K562 (cell line): Measurements from ENCODE around the gene PLCB3.
A peak's percentile ranks its signal among the peaks of the same experiment; 100 is the strongest.

Experiments
- BRCA1 ChIP-seq, 2 experiments: fragments of 450-650 bp in 1 of 2; sonication (generic) in 1 of 2; formaldehyde crosslinking in 1 of 2; IDR thresholded peaks; 2 replicates each; pipeline versions ENCODE4 v1.5.0 to v1.6.1; 2017 to 2020; ENCODE audit warnings: mild to moderate bottlenecking in 1 of 2, missing genetic modification reagents in 1 of 2
- CEBPG ChIP-seq, 3 experiments: fragments of 200-800 bp in 1 of 3; sonication (Bioruptor generic) in 1 of 3; sonication (generic) in 1 of 3; formaldehyde crosslinking in 1 of 3; IDR thresholded peaks in 2 of 3; conservative IDR thresholded peaks in 1 of 3; 2 replicates each; pipeline versions ENCODE4 v1.6.1 to v1.8.0; 2016 to 2022; ENCODE audit warnings: missing compliant biosample characterization in 2 of 3, missing genetic modification characterization in 2 of 3, mild to moderate bottlenecking in 1 of 3, missing genetic modification reagents in 1 of 3
- ETS1 ChIP-seq: conservative IDR thresholded peaks from 2 replicates; pipeline ENCODE4 v1.6.1; 2011; ENCODE audit warnings: low read depth, mild to moderate bottlenecking, low read length; ENCODE audit not compliant: control insufficient read depth
- EZH2 ChIP-seq: IDR thresholded peaks from 2 replicates; pipeline ENCODE4 v1.6.1; 2012; ENCODE audit warnings: low read depth, mild to moderate bottlenecking, inconsistent platforms, low read length, borderline replicate concordance
- KDM1A ChIP-seq, 2 experiments: fragments of 450-650 bp; IDR thresholded peaks; 2 replicates each; pipeline ENCODE4 v1.6.1; 2016; ENCODE audit warnings: mild to moderate bottlenecking in 2 of 2
- POLR2A ChIP-seq: fragments of 450-650 bp; conservative IDR thresholded peaks from 2 replicates; pipeline ENCODE4 v1.6.1; 2016
- POU5F1 ChIP-seq: fragments of 150-350 bp; IDR thresholded peaks from 2 replicates; pipeline ENCODE4 v1.6.1; 2014; ENCODE audit warnings: borderline replicate concordance, low read length, low read depth, mild to moderate bottlenecking; ENCODE audit not compliant: partially characterized antibody
- RCOR1 ChIP-seq, 2 experiments: IDR thresholded peaks; 2 replicates each; pipeline ENCODE4 v1.6.1; 2012; ENCODE audit warnings: low read depth in 2 of 2, low read length in 2 of 2, borderline replicate concordance in 1 of 2, improper control_type of control experiment in 1 of 2
- SAFB ChIP-seq: fragments of 200-400 bp; formaldehyde crosslinking; IDR thresholded peaks from 2 replicates; pipeline ENCODE4 v1.6.1; 2017; ENCODE audit warnings: low read depth, low read length, borderline replicate concordance
- SP1 ChIP-seq: sonication (generic); formaldehyde crosslinking; IDR thresholded peaks from 2 replicates; pipeline ENCODE4 v1.8.1; 2022; ENCODE audit warnings: mild to moderate bottlenecking, missing genetic modification reagents
- TARDBP ChIP-seq: fragments of 450-650 bp; IDR thresholded peaks from 2 replicates; pipeline ENCODE4 v1.6.1; 2016
- ZNF586 ChIP-seq: fragments of 450-650 bp; formaldehyde crosslinking; conservative IDR thresholded peaks from 2 replicates; pipeline ENCODE4 v1.4.0; 2020; ENCODE audit warnings: mild to moderate bottlenecking, moderate library complexity
- ZNF707 ChIP-seq: fragments of 250-450 bp; sonication (Bioruptor Pico); conservative IDR thresholded peaks from 2 replicates; pipeline ENCODE4 v1.8.0; 2022; ENCODE audit warnings: inconsistent platforms, mild to moderate bottlenecking, moderate library complexity
- TF ChIP-seq, protein P1 (sequence below), 3 experiments: IDR thresholded peaks in 2 of 3; conservative IDR thresholded peaks in 1 of 3; 2 replicates each; pipeline ENCODE4 v1.5.1; 2011 to 2012; ENCODE audit warnings: low read length in 3 of 3, mild to moderate bottlenecking in 3 of 3, control low read depth in 2 of 3, improper control_type of control experiment in 1 of 3, inconsistent platforms in 1 of 3, low read depth in 1 of 3, mixed read lengths in 1 of 3, moderate library complexity in 1 of 3; ENCODE audit not compliant: insufficient read depth in 2 of 3

DNA sequence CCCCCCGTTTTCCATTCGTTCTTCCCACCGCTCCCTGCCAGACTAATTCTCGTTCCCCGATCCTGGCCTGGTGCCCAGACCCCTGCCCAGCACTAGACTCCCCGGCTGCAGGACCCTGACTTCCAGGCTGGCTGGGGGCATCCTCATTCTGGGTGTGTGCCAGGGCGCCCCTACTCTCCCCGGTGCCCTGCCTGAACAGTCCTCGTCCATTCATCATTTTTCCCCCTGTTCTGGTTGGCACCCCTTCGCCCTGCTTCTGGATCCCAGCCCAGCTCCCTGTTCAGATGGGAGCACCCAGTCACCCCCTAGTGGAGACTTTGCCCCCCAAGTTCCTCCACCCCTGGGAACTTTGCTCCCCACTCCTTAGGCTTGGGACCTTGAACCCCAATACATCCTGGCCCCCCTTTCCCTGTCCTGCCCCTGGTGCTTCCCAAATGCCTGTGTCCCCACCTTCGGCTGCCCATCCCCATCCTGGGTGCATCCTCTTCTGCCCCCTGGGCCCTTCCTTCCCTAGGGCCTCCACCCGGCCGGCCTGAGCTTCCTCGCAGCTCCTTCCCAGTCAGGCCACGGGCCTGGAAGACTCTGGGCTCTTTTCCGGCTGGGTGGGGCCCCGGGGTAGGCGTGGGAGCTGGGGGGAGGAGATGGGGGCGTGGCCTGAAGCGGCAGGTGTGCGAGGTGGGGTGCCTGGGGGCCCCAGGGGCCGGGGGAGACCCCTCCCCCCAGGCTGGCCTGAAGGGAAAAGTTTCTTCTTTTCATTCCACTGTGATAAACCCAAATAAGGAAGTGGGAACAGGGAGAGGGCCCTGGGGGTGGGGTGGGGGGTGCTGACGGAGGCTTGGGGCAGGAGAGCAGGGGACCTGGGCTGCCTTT lies 908 bp downstream of the PLCB3 start:
- TF ChIP-seq CEBPG (CRISPR knock-in tag; IDR thresholded peaks at IDR 0.05) = no peak
- no peak for TF ChIP-seq CEBPG (tag; conservative IDR thresholded peaks at IDR 0.05 in 1 of 2, IDR thresholded peaks at IDR 0.05 in 1 of 2)
- TF ChIP-seq BRCA1 (IDR thresholded peaks at IDR 0.05) = no peak
- TF ChIP-seq BRCA1 (CRISPR knock-in tag; IDR thresholded peaks at IDR 0.05) = no peak
- TF ChIP-seq ZNF586 (CRISPR knock-in tag) = no peak
- TF ChIP-seq POLR2A = peak; percentile 76
- no peak for TF ChIP-seq SAFB
- TF ChIP-seq ZNF707 = no peak
- no peak for TF ChIP-seq EZH2
- no peak for TF ChIP-seq KDM1A (IDR thresholded peaks at IDR 0.05)
- no peak; the same call in 1 of the 2 replicates for TF ChIP-seq ETS1
- TF ChIP-seq POU5F1 = no peak
- TF ChIP-seq, protein P1, sequence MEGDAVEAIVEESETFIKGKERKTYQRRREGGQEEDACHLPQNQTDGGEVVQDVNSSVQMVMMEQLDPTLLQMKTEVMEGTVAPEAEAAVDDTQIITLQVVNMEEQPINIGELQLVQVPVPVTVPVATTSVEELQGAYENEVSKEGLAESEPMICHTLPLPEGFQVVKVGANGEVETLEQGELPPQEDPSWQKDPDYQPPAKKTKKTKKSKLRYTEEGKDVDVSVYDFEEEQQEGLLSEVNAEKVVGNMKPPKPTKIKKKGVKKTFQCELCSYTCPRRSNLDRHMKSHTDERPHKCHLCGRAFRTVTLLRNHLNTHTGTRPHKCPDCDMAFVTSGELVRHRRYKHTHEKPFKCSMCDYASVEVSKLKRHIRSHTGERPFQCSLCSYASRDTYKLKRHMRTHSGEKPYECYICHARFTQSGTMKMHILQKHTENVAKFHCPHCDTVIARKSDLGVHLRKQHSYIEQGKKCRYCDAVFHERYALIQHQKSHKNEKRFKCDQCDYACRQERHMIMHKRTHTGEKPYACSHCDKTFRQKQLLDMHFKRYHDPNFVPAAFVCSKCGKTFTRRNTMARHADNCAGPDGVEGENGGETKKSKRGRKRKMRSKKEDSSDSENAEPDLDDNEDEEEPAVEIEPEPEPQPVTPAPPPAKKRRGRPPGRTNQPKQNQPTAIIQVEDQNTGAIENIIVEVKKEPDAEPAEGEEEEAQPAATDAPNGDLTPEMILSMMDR (IDR thresholded peaks at IDR 0.05 in 2 of 3, conservative IDR thresholded peaks at IDR 0.05 in 1 of 3; ENCODE audit: insufficient read depth in 2 of 3, low read depth in 1 of 3, low read length in 3 of 3) = peak; percentile 34 to 60 (median 46)
- no peak for TF ChIP-seq SP1
- TF ChIP-seq RCOR1 (IDR thresholded peaks at IDR 0.05; ENCODE audit: borderline replicate concordance in 1 of 2, low read depth in 2 of 2, low read length in 2 of 2) = no peak
- no peak for TF ChIP-seq TARDBP
